ENCODE measurements around the gene VPS39.

The VPS39 gene

DNA sequence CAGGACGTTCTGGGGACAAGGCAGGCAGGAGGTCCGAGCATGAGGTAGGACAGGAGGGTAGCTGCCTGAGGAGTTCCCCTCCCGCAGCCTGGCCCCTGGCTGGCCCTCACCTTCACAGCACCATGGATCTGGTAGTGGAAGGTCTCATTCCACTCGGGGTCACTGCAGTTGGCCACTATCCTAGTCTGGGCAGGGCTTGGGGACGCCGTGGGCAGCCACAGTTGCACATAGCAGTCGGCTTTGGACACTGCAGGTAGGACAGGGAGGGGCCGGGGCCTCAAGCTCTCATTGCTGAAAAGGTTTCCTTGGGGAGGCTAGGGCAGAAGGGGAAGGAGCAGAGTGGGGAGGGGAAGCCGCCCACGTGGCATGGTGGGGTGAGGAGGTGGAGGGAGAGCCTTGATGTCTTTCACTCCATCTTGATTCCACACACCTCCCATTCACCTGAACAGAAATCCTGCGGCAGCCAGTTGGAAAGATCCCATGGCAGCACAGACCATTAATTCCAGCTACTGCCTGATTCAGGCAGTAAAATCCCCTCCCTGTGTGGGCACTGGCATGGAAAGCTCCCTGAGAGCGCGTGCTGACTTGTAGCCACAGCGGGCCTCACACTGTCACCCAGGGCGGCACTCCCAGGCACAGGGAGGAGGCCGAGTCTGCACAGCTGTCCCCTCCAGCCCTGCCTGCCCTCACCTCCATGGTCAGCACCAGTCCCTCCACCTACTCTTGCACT lies 53.7 kb downstream of the VPS39 start:
- no peak for DNase-seq (ENCODE audit: low spot score)
- in situ Hi-C loops (cut with MboI; ENCODE audit: low pct_unique_long_range_greater_than_20kb, low sequenced_read_pairs, unreplicated experiment), result no loop called here
- TF ChIP-seq CTCF (IDR thresholded peaks at IDR 0.05; ENCODE audit: extremely low read depth, insufficient read depth, missing control alignments), result no peak

DNA sequence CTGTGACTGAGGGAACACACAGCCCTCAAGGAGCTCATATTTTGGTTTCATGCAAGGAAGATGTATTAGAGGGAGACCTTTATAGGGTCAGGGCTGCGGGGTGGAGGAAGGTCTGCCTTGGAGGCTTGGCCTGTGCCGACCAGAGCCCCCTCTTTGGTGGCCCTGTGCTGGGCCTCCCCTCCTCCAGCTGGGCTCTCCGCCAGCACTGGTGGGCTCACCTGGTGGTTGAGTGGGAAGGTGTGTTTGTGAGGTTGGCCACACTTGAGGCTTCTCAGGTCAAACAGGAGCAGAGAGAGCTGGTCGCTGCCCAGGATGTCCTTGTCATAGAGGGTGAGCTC lies 54.3 kb downstream of the VPS39 start:
- in situ Hi-C loops (cut with MboI; ENCODE audit: low pct_unique_long_range_greater_than_20kb, low sequenced_read_pairs, unreplicated experiment), result no loop called here
- TF ChIP-seq CTCF (IDR thresholded peaks at IDR 0.05; ENCODE audit: extremely low read depth, insufficient read depth, missing control alignments), result no peak
- no peak for DNase-seq (ENCODE audit: low spot score)

- no peak for DNase-seq (ENCODE audit: low spot score)
- in situ Hi-C loops (cut with MboI; ENCODE audit: low pct_unique_long_range_greater_than_20kb, low sequenced_read_pairs, unreplicated experiment), result no loop called here
- no peak for TF ChIP-seq CTCF (IDR thresholded peaks at IDR 0.05; ENCODE audit: extremely low read depth, insufficient read depth, missing control alignments)
Measured at GRCh38 chr15:42152921-42153698, 55.0 kb downstream of the VPS39 start.

GRCh38 chr15:42152196-42152920 lies 55.7 kb downstream of the VPS39 start:
- no peak for TF ChIP-seq CTCF (IDR thresholded peaks at IDR 0.05; ENCODE audit: extremely low read depth, insufficient read depth, missing control alignments)
- in situ Hi-C loops (cut with MboI; ENCODE audit: low pct_unique_long_range_greater_than_20kb, low sequenced_read_pairs, unreplicated experiment), result no loop called here

DNA sequence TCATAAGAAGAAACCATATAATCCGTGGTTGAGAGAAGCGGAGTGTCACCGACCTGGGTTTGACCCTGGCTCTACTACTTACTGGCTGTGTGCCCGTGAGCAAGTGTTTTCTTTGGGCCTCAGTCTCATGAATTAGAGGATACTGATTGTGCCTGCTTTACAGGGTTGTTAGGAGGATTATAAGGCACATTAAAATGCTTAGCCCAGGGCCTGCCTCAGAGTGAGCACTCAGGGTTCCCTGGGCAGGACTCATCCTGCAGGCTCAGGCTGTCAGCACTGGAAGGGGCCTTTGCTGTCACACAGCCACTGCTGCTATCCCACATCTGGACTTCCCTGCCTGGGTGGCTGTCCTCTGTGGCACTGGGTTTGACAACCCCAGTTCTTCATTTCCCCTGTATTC lies 56.4 kb downstream of the VPS39 start:
- DNase-seq (ENCODE audit: low spot score), result no peak
- in situ Hi-C loops (cut with MboI; ENCODE audit: low pct_unique_long_range_greater_than_20kb, low sequenced_read_pairs, unreplicated experiment), result no loop called here
- no peak for TF ChIP-seq CTCF (IDR thresholded peaks at IDR 0.05; ENCODE audit: extremely low read depth, insufficient read depth, missing control alignments)

More at GRCh38 chr15:42152196-42152920, 55.7 kb downstream of the VPS39 start:
- DNase-seq (ENCODE audit: low spot score), result no peak

GRCh38 chr15:42151141-42151561 lies 57.0 kb downstream of the VPS39 start:
- no peak for DNase-seq (ENCODE audit: low spot score)
- TF ChIP-seq CTCF (IDR thresholded peaks at IDR 0.05; ENCODE audit: extremely low read depth, insufficient read depth, missing control alignments), result no peak
- in situ Hi-C loops (cut with MboI; ENCODE audit: low pct_unique_long_range_greater_than_20kb, low sequenced_read_pairs, unreplicated experiment), result no loop called here

Measured in GM13977 (cell line).